PC-3 (cell line): Measurements from ENCODE around the gene ARL2BP. TPM values are rescaled to one million over a fixed set of nuclear protein-coding genes. Genes with fewer than 3 reads are reported as not detected.
A peak's percentile ranks its signal among the peaks of the same experiment; 100 is the strongest.

Experiments
- ATAC-seq: fragments of 200-7000 bp; cut with Tn5 transposase; 2 replicates; pipeline ENCODE4 v1.9.1; 2020; ENCODE audit warnings: mild to moderate bottlenecking, moderate library complexity
- BruUV-seq: library from RNA; stranded (reverse); fragments of 400-500 nt; replicated peaks from 2 replicates; lab custom pipeline; 2021; lab: Mats Ljungman, UMichigan
- CTCF ChIA-PET: fragments of 300-600 bp; sonication (Branson Sonifier 250); formaldehyde crosslinking; loops from one replicate; lab custom pipeline; 2022; ENCODE audit warnings: antibody characterized with exemption; lab: Charles Lee
- POLR2A ChIA-PET: fragments of 300-600 bp; sonication (Branson Sonifier 250); formaldehyde crosslinking; loops from one replicate; lab custom pipeline; 2022; ENCODE audit warnings: antibody characterized with exemption; ENCODE audit not compliant: unreplicated experiment; lab: Charles Lee
- DNase-seq: peaks from one replicate; pipeline ENCODE4 v3.0.0-alpha.2; 2015
- H2AFZ ChIP-seq: fragments of 300-600 bp; sonication (generic); 2 replicates; pipeline ENCODE4 v1.6.0; 2016; ENCODE audit warnings: antibody characterized with exemption, low read length
- H3F3A ChIP-seq: fragments of 300-600 bp; sonication (generic); one replicate; pipeline ENCODE4 v1.6.0; 2017; ENCODE audit warnings: antibody characterized with exemption, low read length, control low read depth, mild to moderate bottlenecking; ENCODE audit not compliant: unreplicated experiment
- H3K27ac ChIP-seq: fragments of 300-600 bp; sonication (generic); 2 replicates; pipeline ENCODE4 v1.5.1; 2016; ENCODE audit warnings: mild to moderate bottlenecking, low read length
- H3K27me3 ChIP-seq: fragments of 300-600 bp; sonication (generic); 2 replicates; pipeline ENCODE4 v1.6.1; 2016; ENCODE audit warnings: low read length, mixed read lengths
- H3K36me3 ChIP-seq: fragments of 300-600 bp; sonication (generic); 2 replicates; pipeline ENCODE4 v1.6.1; 2016; ENCODE audit warnings: low read depth, mixed run types, low read length, mixed read lengths
- H3K4me1 ChIP-seq: fragments of 300-600 bp; sonication (generic); 2 replicates; pipeline ENCODE4 v1.5.1; 2016; ENCODE audit warnings: low read length; ENCODE audit not compliant: insufficient read depth
- H3K4me2 ChIP-seq: fragments of 300-600 bp; sonication (generic); 2 replicates; pipeline ENCODE4 v1.6.0; 2016; ENCODE audit warnings: low read length
- H3K4me3 ChIP-seq: fragments of 300-600 bp; sonication (generic); 2 replicates; pipeline ENCODE4 v1.5.1; 2016; ENCODE audit warnings: mild to moderate bottlenecking, low read length, mixed read lengths
- H3K79me2 ChIP-seq: fragments of 300-600 bp; sonication (generic); 2 replicates; pipeline ENCODE4 v1.6.1; 2017; ENCODE audit warnings: low read length, mixed read lengths
- H3K9ac ChIP-seq: fragments of 300-600 bp; sonication (generic); 2 replicates; pipeline ENCODE4 v1.6.0; 2016; ENCODE audit warnings: mild to moderate bottlenecking, low read length
- H3K9me2 ChIP-seq: fragments of 300-600 bp; sonication (generic); replicated peaks from 2 replicates; pipeline ENCODE4 v1.6.1; 2016; ENCODE audit warnings: mixed run types, low read length, mixed read lengths
- H3K9me3 ChIP-seq: fragments of 300-600 bp; sonication (generic); 2 replicates; pipeline ENCODE4 v1.6.1; 2016; ENCODE audit warnings: low read length, mixed read lengths
- H4K20me1 ChIP-seq: fragments of 300-600 bp; sonication (generic); 2 replicates; pipeline ENCODE4 v1.6.1; 2016; ENCODE audit warnings: low read length, mixed read lengths
- EZH2phosphoT487 ChIP-seq: fragments of 300-600 bp; sonication (generic); IDR thresholded peaks from 2 replicates; pipeline ENCODE4 v1.6.1; 2018; ENCODE audit warnings: mild to moderate bottlenecking, antibody characterized with exemption, low read length, borderline replicate concordance
- intact Hi-C: fragments of 100-400 bp; cut with micrococcal nuclease; formaldehyde crosslinking; loops from 2 replicates; pipeline ENCODE4 v1.9.0; 2023
- total RNA-seq: library from RNA; depleted of rRNA; stranded (reverse); fragments of >200 nt; gene quantifications from 2 replicates; pipeline ENCODE4 v1.2.3, GENCODE V29; 2014; rRNA removed
- TF ChIP-seq, protein P1 (sequence below): fragments of 300-600 bp; sonication (generic); conservative IDR thresholded peaks from 2 replicates; pipeline ENCODE4 v1.5.1; 2017; ENCODE audit warnings: antibody characterized with exemption, low read depth, mild to moderate bottlenecking, low read length

Gene ARL2BP
- total RNA-seq, 1 experiment from 2014 or later: 38.4 TPM

DNA sequence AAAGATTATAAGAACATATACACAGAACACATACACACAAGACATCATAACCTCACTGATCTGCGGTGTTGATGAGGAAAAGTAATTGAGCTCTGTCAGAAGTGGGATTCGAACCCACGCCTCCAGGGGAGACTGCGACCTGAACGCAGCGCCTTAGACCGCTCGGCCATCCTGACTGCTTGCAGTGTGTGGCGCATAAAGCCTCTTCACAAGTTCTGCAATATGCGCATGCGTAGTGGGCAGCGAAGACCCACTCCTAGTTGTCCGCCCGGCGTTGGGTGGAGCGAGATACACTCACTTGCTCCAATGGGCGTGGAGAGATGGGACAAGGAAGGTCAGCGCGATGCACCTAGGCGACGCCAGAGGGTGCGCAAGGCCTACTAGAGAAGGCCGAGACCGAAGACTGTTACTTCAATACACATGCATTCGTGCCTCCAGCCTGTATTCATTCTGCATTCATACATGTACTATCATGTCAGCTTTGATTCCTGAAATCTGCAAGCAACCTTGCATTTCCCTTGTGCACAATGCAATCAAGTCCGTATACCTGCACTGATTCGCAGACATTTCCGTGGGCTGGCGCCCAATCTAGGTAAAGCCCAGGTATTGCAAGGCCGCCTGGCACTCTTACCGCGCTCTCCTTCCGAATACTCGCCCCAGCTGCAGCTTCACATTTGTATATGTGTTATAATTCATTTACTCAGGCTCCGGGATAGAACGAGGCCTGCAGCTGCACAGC lies 55.5 kb downstream of the ARL2BP start:
- Histone ChIP-seq H3K4me2 (peak overlapping the region; percentile 83), H3K4me3 (peak overlapping the region; percentile 85), H3K79me2 (no peaks in the 10 kb centered on the region), H3K4me1 (peaks cover 18% of the 10 kb centered on the region), H3K36me3 (no peaks in the 10 kb centered on the region), H3F3A (no peaks in the 10 kb centered on the region), H3K27me3 (no peaks in the 10 kb centered on the region), H3K9me3 (no peaks in the 10 kb centered on the region), H3K9me2 (no peaks in the 10 kb centered on the region), H3K27ac (peak overlapping the region; percentile 28; the same call in 1 of the 2 replicates), H2AFZ (no peak overlapping the region), H3K9ac (peak overlapping the region; percentile 44; the same call in 1 of the 2 replicates), H4K20me1 (no peaks in the 10 kb centered on the region)
- intact Hi-C loops: loop anchor here (1.0 to 5.0 kb wide), 6 partner anchors 55 to 216 kb away; partner anchors contain the start of gene ARL2BP
- POLR2A ChIA-PET: interaction anchor here (0.5 to 0.7 kb wide), 2 partner anchors 113 to 121 kb away, joined by 7 to 19 read pairs; no protein-coding TSS in a partner anchor
- BruUV-seq: no TSS peak
- no peak for TF ChIP-seq EZH2phosphoT487
- TF ChIP-seq, protein P1, sequence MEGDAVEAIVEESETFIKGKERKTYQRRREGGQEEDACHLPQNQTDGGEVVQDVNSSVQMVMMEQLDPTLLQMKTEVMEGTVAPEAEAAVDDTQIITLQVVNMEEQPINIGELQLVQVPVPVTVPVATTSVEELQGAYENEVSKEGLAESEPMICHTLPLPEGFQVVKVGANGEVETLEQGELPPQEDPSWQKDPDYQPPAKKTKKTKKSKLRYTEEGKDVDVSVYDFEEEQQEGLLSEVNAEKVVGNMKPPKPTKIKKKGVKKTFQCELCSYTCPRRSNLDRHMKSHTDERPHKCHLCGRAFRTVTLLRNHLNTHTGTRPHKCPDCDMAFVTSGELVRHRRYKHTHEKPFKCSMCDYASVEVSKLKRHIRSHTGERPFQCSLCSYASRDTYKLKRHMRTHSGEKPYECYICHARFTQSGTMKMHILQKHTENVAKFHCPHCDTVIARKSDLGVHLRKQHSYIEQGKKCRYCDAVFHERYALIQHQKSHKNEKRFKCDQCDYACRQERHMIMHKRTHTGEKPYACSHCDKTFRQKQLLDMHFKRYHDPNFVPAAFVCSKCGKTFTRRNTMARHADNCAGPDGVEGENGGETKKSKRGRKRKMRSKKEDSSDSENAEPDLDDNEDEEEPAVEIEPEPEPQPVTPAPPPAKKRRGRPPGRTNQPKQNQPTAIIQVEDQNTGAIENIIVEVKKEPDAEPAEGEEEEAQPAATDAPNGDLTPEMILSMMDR: peak; percentile 86
- CTCF ChIA-PET: interaction anchor here (0.6 to 1.5 kb wide), 9 partner anchors 20 to 122 kb away, joined by 3 to 12 read pairs (median 3); partner anchors contain the start of gene ARL2BP
- DNase-seq (peak; percentile 97), ATAC-seq (peak; percentile 78)

DNA sequence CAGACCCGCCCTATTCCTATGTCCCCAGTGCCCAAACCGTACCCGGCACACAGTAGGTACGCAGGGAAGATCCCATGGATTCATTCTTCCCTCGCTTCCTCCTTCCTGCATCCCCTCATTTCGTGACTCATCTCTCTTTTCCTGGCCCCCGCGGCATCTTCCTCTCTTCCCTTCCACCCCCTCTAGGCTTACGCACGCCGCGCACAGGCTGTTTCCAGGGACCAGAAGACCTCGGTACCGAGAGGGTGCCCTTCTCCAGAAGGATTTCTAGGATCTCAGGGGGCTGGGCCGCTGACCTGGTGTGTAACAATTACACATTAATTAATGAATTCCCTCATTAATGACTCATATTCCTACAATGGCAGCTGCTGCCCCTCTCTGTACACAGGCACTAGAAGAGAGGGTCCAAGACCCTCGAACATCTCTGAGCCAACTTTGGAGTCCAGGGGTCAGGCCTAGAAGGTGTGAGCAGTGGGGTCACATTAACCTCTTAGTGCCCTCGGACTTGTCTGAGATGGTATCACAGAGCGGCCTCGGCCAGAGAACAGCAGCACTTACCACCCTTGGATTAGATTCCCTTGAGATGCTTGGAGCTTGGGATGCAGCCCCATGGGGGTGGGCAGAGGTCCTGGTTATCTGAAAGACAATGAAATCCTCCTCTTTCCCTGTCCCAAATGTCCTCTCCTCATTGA lies 56.2 kb downstream of the ARL2BP start:
- H3K4me3 ChIP-seq: peak overlapping the region; percentile 36; the same call in 1 of the 2 replicates
- no peaks in the 10 kb centered on the region for H3K36me3 ChIP-seq
- peak overlapping the region; percentile 73 for H3K4me2 ChIP-seq
- TF ChIP-seq EZH2phosphoT487: no peak
- TF ChIP-seq, protein P1: no peak
- no peaks in the 10 kb centered on the region for H3K27me3 ChIP-seq
- H3K9me2 ChIP-seq: no peaks in the 10 kb centered on the region
- H3K27ac ChIP-seq: no peak overlapping the region
- no peaks in the 10 kb centered on the region for H4K20me1 ChIP-seq
- H3K79me2 ChIP-seq: no peaks in the 10 kb centered on the region
- no peak overlapping the region for H2AFZ ChIP-seq
- no peaks in the 10 kb centered on the region for H3F3A ChIP-seq
- H3K9ac ChIP-seq: no peak overlapping the region
- peaks cover 18% of the 10 kb centered on the region for H3K4me1 ChIP-seq
- POLR2A ChIA-PET: interaction anchor here (0.7 kb wide), 1 partner anchor 121 kb away, joined by 7 read pairs; no protein-coding TSS in a partner anchor
- BruUV-seq: no TSS peak
- intact Hi-C loops: loop anchor here (5.0 kb wide), 2 partner anchors 76 to 109 kb away; no protein-coding TSS in a partner anchor
- CTCF ChIA-PET: interaction anchor here (0.7 to 1.5 kb wide), 5 partner anchors 115 to 121 kb away, joined by 3 to 12 read pairs (median 6); no protein-coding TSS in a partner anchor
- no peaks in the 10 kb centered on the region for H3K9me3 ChIP-seq
- ATAC-seq: no peak
- no peak for DNase-seq

Other genes with a start within 250 kb of the ARL2BP start
- 14.5 and 18.1 TPM in 2 replicates for gene CPNE2, start 152.7 kb upstream of the ARL2BP start, total RNA-seq
- 45.6 and 56.4 TPM in 2 replicates for gene PSME3IP1, start 59.2 kb upstream of the ARL2BP start, total RNA-seq
- gene RSPRY1, start 58.9 kb upstream of the ARL2BP start, total RNA-seq: 17.5 and 18.3 TPM in 2 replicates
- gene PLLP, start 39.4 kb downstream of the ARL2BP start, total RNA-seq: 0.35 and 1.6 TPM in 2 replicates
- not detected in 2 replicates for gene CCL22, start 113.5 kb downstream of the ARL2BP start, total RNA-seq
- 0.35 TPM in 1 of 2 replicates, not detected in the other for gene CX3CL1, start 127.2 kb downstream of the ARL2BP start, total RNA-seq
- not detected in 2 replicates for gene CCL17, start 159.5 kb downstream of the ARL2BP start, total RNA-seq
- 35.6 and 48.6 TPM in 2 replicates for gene CIAPIN1, start 202.1 kb downstream of the ARL2BP start, total RNA-seq
- 67.0 and 67.4 TPM in 2 replicates for gene COQ9, start 202.2 kb downstream of the ARL2BP start, total RNA-seq
- 83.2 and 114 TPM in 2 replicates for gene POLR2C, start 217.4 kb downstream of the ARL2BP start, total RNA-seq
- gene DOK4, start 241.2 kb downstream of the ARL2BP start, total RNA-seq: 4.1 and 4.9 TPM in 2 replicates